HepG2 (cell line): ENCODE results near the gene CTDSP2. TPM values are rescaled to one million over a fixed set of nuclear protein-coding genes. Genes with fewer than 3 reads are reported as not detected.

Experiments used
- ATAC-seq: fragments of 200-7000 bp; cut with Tn5 transposase; 3 replicates; pipeline ENCODE4 v1.9.1; 2020; ENCODE audit warnings: mild to moderate bottlenecking, moderate library complexity
- BruUV-seq: library from RNA; stranded (reverse); fragments of 400-500 nt; replicated peaks from 2 replicates; lab custom pipeline; 2021; lab: Mats Ljungman, UMichigan
- CTCF ChIA-PET: fragments of 300-600 bp; formaldehyde crosslinking; extraction: SDS; loops from one replicate; lab custom pipeline; 2021; ENCODE audit warnings: low total read pairs, inconsistent platforms, low intra/inter-chr PET ratio; lab: Yijun Ruan, JAX
- POLR2A ChIA-PET: fragments of 350-600 bp; sonication (Branson Sonifier 250); formaldehyde crosslinking; loops from one replicate; lab custom pipeline; 2020; ENCODE audit warnings: antibody characterized with exemption, inconsistent platforms; lab: Yijun Ruan, JAX
- DNase-seq: peaks from one replicate; pipeline ENCODE4 v3.0.0-alpha.2; 2015; ENCODE audit warnings: low spot score
- FAIRE-seq: peaks from 3 replicates; lab custom pipeline; 2011; peaks lifted over from hg19 to GRCh38; lab: Jason Lieb, UNC
- H2AFZ ChIP-seq: one replicate; pipeline ENCODE4 v1.6.1; 2011; ENCODE audit warnings: low read length, inconsistent platforms
- H3K27ac ChIP-seq: fragments of 300-600 bp; 3 replicates; pipeline ENCODE4 v1.8.0; 2011; ENCODE audit warnings: mixed run types, mild to moderate bottlenecking, mixed read lengths, low read length, inconsistent platforms; ENCODE audit not compliant: insufficient read depth; ENCODE audit errors: extremely low read length
- H3K27me3 ChIP-seq, 2 experiments: fragments of 200-600 bp in 1 of 2; 2 replicates in 1 of 2; 3 replicates in 1 of 2; pipeline versions ENCODE4 v1.6.0 to v1.8.0; 2011; ENCODE audit warnings: low read length in 2 of 2, mild to moderate bottlenecking in 2 of 2, moderate library complexity in 2 of 2, inconsistent platforms in 1 of 2; ENCODE audit not compliant: insufficient read depth in 2 of 2, control insufficient read depth in 1 of 2
- H3K36me3 ChIP-seq, 2 experiments: fragments of 200-600 bp in 1 of 2; replicated peaks in 1 of 2; 2 replicates in 1 of 2; 3 replicates in 1 of 2; pipeline versions ENCODE4 v1.5.1 to v1.8.0; 2011; ENCODE audit warnings: low read length in 2 of 2, inconsistent platforms in 1 of 2; ENCODE audit not compliant: insufficient read depth in 2 of 2, control insufficient read depth in 1 of 2
- H3K4me1 ChIP-seq: 2 replicates; pipeline ENCODE4 v1.5.1; 2012; ENCODE audit warnings: low read length, inconsistent platforms; ENCODE audit not compliant: insufficient read depth
- H3K4me2 ChIP-seq: 2 replicates; pipeline ENCODE4 v1.6.0; 2011; ENCODE audit warnings: low read depth, low read length, inconsistent platforms
- H3K4me3 ChIP-seq, 3 experiments: fragments of 200-600 bp in 1 of 3; sonication (generic), shearing (Covaris generic) in 1 of 3; replicated peaks in 1 of 3; 2 replicates each; pipeline ENCODE4 v1.5.1; 2011 to 2016; ENCODE audit warnings: low read length in 3 of 3, inconsistent platforms in 2 of 3, low read depth in 2 of 3, mild to moderate bottlenecking in 2 of 3, control low read depth in 1 of 3, mixed read lengths in 1 of 3; ENCODE audit not compliant: insufficient read depth in 1 of 3
- H3K79me2 ChIP-seq: one replicate; pipeline ENCODE4 v1.6.1; 2011; ENCODE audit warnings: low read length, inconsistent platforms; ENCODE audit not compliant: insufficient read depth
- H3K9ac ChIP-seq: 2 replicates; pipeline ENCODE4 v1.6.0; 2011; ENCODE audit warnings: mild to moderate bottlenecking, low read depth, low read length, inconsistent platforms; ENCODE audit not compliant: insufficient read depth
- H3K9me3 ChIP-seq: 2 replicates; pipeline ENCODE4 v1.5.1; 2012; ENCODE audit warnings: mild to moderate bottlenecking, low read length
- H4K20me1 ChIP-seq: 2 replicates; pipeline ENCODE4 v1.6.0; 2011; ENCODE audit warnings: inconsistent platforms, mild to moderate bottlenecking, low read length, moderate library complexity; ENCODE audit not compliant: insufficient read depth
- CEBPG ChIP-seq: IDR thresholded peaks from 2 replicates; pipeline ENCODE4 v1.6.1; 2016
- HHEX ChIP-seq: IDR thresholded peaks from 2 replicates; pipeline ENCODE4 v1.6.1; 2016; ENCODE audit warnings: control low read depth
- KLF15 ChIP-seq: sonication (generic); formaldehyde crosslinking; IDR thresholded peaks from 2 replicates; pipeline ENCODE4 v1.8.1; 2023; ENCODE audit warnings: borderline replicate concordance, mild to moderate bottlenecking, inconsistent platforms, missing genetic modification reagents, mixed read lengths
- NFE2L2 ChIP-seq: fragments of 150-350 bp; IDR thresholded peaks from 2 replicates; pipeline ENCODE4 v1.6.1; 2014; ENCODE audit warnings: low read length
- RERE ChIP-seq: IDR thresholded peaks from 2 replicates; pipeline ENCODE4 v1.6.1; 2016; ENCODE audit warnings: low read depth, missing genetic modification reagents, missing compliant biosample characterization
- SIX4 ChIP-seq: sonication (generic); formaldehyde crosslinking; IDR thresholded peaks from 2 replicates; pipeline ENCODE4 v1.4.0; 2020; ENCODE audit warnings: missing genetic modification reagents
- SMARCC2 ChIP-seq: fragments of 450-650 bp; IDR thresholded peaks from 2 replicates; pipeline ENCODE4 v1.6.1; 2017; ENCODE audit warnings: antibody characterized with exemption, mild to moderate bottlenecking
- TEAD2 ChIP-seq: sonication (generic); formaldehyde crosslinking; IDR thresholded peaks from 2 replicates; pipeline ENCODE4 v1.9.0; 2021; ENCODE audit warnings: missing genetic modification reagents
- ZBTB38 ChIP-seq: sonication (generic); formaldehyde crosslinking; IDR thresholded peaks from 2 replicates; pipeline ENCODE4 v1.5.1; 2020; ENCODE audit warnings: mild to moderate bottlenecking, missing genetic modification reagents
- ZNF768 ChIP-seq: sonication (generic); formaldehyde crosslinking; IDR thresholded peaks from 2 replicates; pipeline ENCODE4 v1.4.0; 2020; ENCODE audit warnings: missing genetic modification reagents
- ZNF850 ChIP-seq: sonication (generic); formaldehyde crosslinking; conservative IDR thresholded peaks from 2 replicates; pipeline ENCODE4 v1.9.0; 2021; ENCODE audit warnings: mild to moderate bottlenecking, missing genetic modification reagents
- ZZZ3 ChIP-seq: sonication (generic); formaldehyde crosslinking; IDR thresholded peaks from 2 replicates; pipeline ENCODE4 v1.4.0; 2020; ENCODE audit warnings: missing genetic modification reagents, mild to moderate bottlenecking, borderline replicate concordance
- WGBS: methylation state at CpG from one replicate; pipeline ENCODE4 v1.1.6; 2017; ENCODE audit warnings: low lambda C conversion rate; 5-methylcytosine and 5-hydroxymethylcytosine counted together
- in situ Hi-C: cut with HindIII; loops from 2 replicates; pipeline ENCODE4 v1.10.0; 2017; ENCODE audit warnings: low pct_unique_long_range_greater_than_20kb; ENCODE audit not compliant: extremely low pct_ligation_motif_present
- intact Hi-C: fragments of 100-400 bp; cut with micrococcal nuclease; formaldehyde crosslinking; loops from one replicate; pipeline ENCODE4 v1.10.0; 2022; ENCODE audit not compliant: unreplicated experiment
- polyA plus RNA-seq, 8 experiments: library from polyadenylated mRNA; depleted of rRNA in 3 of 8; stranded (reverse) in 7 of 8; unstranded in 1 of 8; fragments of >200 nt; fragmentation: Illumina TruSeq in 4 of 8; extraction: Trizol in 4 of 8; gene quantifications; 2 replicates each; pipeline versions ENCODE4 v1.2.1 to v1.2.3, GENCODE V29; 2011 to 2016; ENCODE audit warnings: low read depth in 4 of 8, missing spikeins in 1 of 8, mixed read lengths in 1 of 8; ENCODE audit not compliant: insufficient read depth in 1 of 8
- total RNA-seq, 5 experiments: library from RNA; depleted of rRNA; stranded (reverse); fragments of >200 nt; fragmentation: Illumina TruSeq; extraction: Trizol; gene quantifications; 2 replicates each; pipeline ENCODE4 v1.2.3, GENCODE V29; 2016; ENCODE audit warnings: low read depth in 1 of 5
- TF ChIP-seq, protein P1 (sequence below): sonication (generic); formaldehyde crosslinking; IDR thresholded peaks from 2 replicates; pipeline ENCODE4 v1.8.0; 2022; ENCODE audit warnings: low read depth, missing genetic modification reagents

CTDSP2 gene
- total and polyA plus RNA-seq, 2 of the 13 experiments (the other 11 are each of a cell fraction or from before 2014, with no cell fraction given), result 38.1 to 82.5 TPM

DNA sequence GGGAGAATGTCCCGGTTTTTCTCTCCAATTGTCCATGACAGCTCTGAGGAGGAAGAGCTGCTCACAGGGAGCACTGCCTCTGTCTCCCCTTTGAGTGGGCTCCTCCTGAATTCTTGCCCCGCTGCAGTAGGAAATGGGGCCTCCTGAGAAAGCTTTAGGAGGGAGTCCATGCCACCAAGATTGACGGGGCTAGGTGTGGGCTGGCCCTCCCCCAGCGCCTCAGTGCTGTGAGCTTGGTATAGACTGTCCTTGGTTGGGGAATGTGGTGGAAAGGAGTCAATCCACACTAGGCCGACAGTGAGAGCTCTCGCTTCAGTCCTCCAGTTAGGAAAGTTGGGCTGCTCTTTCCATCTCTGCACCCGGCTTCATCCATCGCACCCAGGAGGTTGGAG is 23.4 kb upstream of the CTDSP2 start:
- CTCF ChIA-PET, result no interaction called here
- Histone ChIP-seq H3K4me3 (no peak overlapping the region), H3K27ac (no peak overlapping the region), H2AFZ (no peak overlapping the region), H3K9ac (no peak overlapping the region), H3K4me2 (no peak overlapping the region), H3K9me3 (no peaks in the 10 kb centered on the region), H3K27me3 (peaks cover 2 to 36% of the 10 kb centered on the region in 2 experiments), H4K20me1 (no peaks in the 10 kb centered on the region), H3K79me2 (no peaks in the 10 kb centered on the region), H3K4me1 (peaks cover 14% of the 10 kb centered on the region), H3K36me3 (no peaks in the 10 kb centered on the region)
- FAIRE-seq (no peak), ATAC-seq (no peak), DNase-seq (no peak)
- TF ChIP-seq NFE2L2 (no peak), ZZZ3 (CRISPR knock-in tag) (no peak), TEAD2 (CRISPR knock-in tag) (no peak), CEBPG (CRISPR knock-in tag) (no peak), KLF15 (CRISPR knock-in tag) (no peak), ZBTB38 (CRISPR knock-in tag) (no peak), ZNF768 (CRISPR knock-in tag) (no peak), ZNF850 (CRISPR knock-in tag) (no peak)
- POLR2A ChIA-PET, result interaction anchor here (1.2 kb wide), 1 partner anchor 23 kb away, joined by 3 read pairs; the partner anchor contains the start of gene CTDSP2
- intact Hi-C loops (no loop called here), in situ Hi-C loops (no loop called here)
- BruUV-seq, result no TSS peak
- WGBS, result 67% methylated on average over 4 of the region's 8 CpGs

DNA sequence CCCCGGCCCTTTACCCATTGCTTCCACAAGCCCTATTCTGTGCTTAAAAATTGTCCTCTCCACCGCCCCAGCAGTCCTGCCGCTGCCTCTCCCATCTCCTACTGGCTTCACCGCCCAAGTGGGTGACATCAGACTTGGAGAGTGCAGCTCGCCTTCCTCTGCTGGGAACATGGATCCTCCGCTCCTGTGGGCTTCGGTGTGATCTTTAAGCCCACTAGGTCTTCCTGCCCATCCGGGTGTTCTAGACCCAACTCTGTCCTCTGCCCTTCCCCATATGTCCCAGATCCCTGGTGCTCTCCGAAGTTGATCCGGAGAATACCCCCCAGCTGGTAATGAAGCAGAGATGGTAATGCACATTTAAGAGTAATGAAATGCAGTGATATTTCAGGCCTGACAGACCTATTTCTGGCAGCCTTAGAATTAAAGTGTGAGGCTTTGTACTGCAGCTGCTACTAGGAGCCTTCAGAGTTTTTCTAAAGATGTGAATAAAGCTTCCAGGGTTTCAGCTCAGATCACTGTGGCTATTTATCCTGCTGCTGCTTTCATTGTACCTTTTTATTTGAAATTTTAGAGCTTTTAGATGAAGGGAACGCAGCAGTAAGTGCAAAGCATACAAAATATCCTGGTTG is 22.9 kb upstream of the CTDSP2 start:
- DNase-seq (no peak), ATAC-seq (no peak), FAIRE-seq (no peak)
- H3K4me3 ChIP-seq, result no peak overlapping the region
- H3K4me1 ChIP-seq, result peaks cover 14% of the 10 kb centered on the region
- BruUV-seq, result no TSS peak
- CTCF ChIA-PET, result no interaction called here
- H3K4me2 ChIP-seq, result no peak overlapping the region
- WGBS, result 60% methylated on average over 11 of the region's 11 CpGs
- POLR2A ChIA-PET, result interaction anchor here (1.2 kb wide), 1 partner anchor 22 kb away, joined by 3 read pairs; the partner anchor contains the start of gene CTDSP2
- no peak overlapping the region for H3K27ac ChIP-seq
- no peaks in the 10 kb centered on the region for H3K79me2 ChIP-seq
- intact Hi-C loops, result no loop called here
- in situ Hi-C loops, result no loop called here
- no peaks in the 10 kb centered on the region for H4K20me1 ChIP-seq
- H3K9ac ChIP-seq, result no peak overlapping the region
- H3K36me3 ChIP-seq, result no peaks in the 10 kb centered on the region
- peaks cover 3 to 41% of the 10 kb centered on the region in 2 experiments for H3K27me3 ChIP-seq
- H2AFZ ChIP-seq, result no peak overlapping the region
- H3K9me3 ChIP-seq, result no peaks in the 10 kb centered on the region
- no peak for TF ChIP-seq HHEX (CRISPR knock-in tag)
- TF ChIP-seq SMARCC2, result no peak
- no peak for TF ChIP-seq RERE (CRISPR knock-in tag)
- no peak for TF ChIP-seq SIX4 (CRISPR knock-in tag)
- TF ChIP-seq, protein P1, sequence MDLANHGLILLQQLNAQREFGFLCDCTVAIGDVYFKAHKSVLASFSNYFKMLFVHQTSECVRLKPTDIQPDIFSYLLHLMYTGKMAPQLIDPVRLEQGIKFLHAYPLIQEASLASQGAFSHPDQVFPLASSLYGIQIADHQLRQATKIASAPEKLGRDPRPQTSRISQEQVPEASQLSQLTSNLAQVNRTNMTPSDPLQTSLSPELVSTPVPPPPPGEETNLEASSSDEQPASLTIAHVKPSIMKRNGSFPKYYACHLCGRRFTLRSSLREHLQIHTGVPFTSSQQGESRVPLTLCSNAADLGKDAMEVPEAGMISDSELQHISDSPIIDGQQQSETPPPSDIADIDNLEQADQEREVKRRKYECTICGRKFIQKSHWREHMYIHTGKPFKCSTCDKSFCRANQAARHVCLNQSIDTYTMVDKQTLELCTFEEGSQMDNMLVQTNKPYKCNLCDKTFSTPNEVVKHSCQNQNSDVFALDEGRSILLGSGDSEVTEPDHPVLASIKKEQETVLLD (CRISPR knock-in tag), result no peak
